ENCODE data around the gene C2CD4C.

- no peak for TF ChIP-seq CTCF (IDR thresholded peaks at IDR 0.05; ENCODE audit: borderline replicate concordance, extremely low read depth, low read length, poor library complexity, severe bottlenecking)
- TF ChIP-seq EZH2 (IDR thresholded peaks at IDR 0.05; ENCODE audit: borderline replicate concordance, low read depth, low read length, severe bottlenecking) = no peak
Observed at GRCh38 chr19:438416-438958, 29.5 kb upstream of the C2CD4C start.
